AG04450 (cell line): ENCODE data around the gene OSBP2. TPM values are rescaled to one million over a fixed set of nuclear protein-coding genes. Genes with fewer than 3 reads are reported as not detected.

Experiments
- CTCF ChIA-PET: fragments of 300-600, 350-600 bp; formaldehyde crosslinking; extraction: SDS; loops from one replicate; lab custom pipeline; 2022; ENCODE audit warnings: antibody characterized with exemption, inconsistent platforms; lab: Charles Lee
- POLR2A ChIA-PET: fragments of 350-600 bp; formaldehyde crosslinking; extraction: SDS; loops from one replicate; lab custom pipeline; 2021; ENCODE audit warnings: antibody characterized with exemption, inconsistent platforms; lab: Yijun Ruan, JAX
- DNase-seq: peaks from one replicate; pipeline ENCODE4 v3.0.0-alpha.2; 2011; ENCODE audit warnings: low read depth, low spot score
- H3K27ac ChIP-seq: one replicate; pipeline ENCODE4 v1.5.1; 2012; ENCODE audit warnings: low read depth, low read length, control low read depth
- H3K27me3 ChIP-seq: one replicate; pipeline ENCODE4 v1.6.0; 2012; ENCODE audit warnings: low read length; ENCODE audit not compliant: control insufficient read depth, insufficient read depth
- H3K4me3 ChIP-seq: 2 replicates; pipeline ENCODE4 v1.5.1; 2011; ENCODE audit warnings: mild to moderate bottlenecking, low read depth, low read length, control low read depth
- H3K9me3 ChIP-seq: 2 replicates; pipeline ENCODE4 v1.5.1; 2012; ENCODE audit warnings: low read length; ENCODE audit not compliant: control insufficient read depth, insufficient read depth
- polyA plus RNA-seq: library from polyadenylated mRNA; depleted of rRNA; stranded (reverse); fragments of >200 nt; gene quantifications from 2 replicates; pipeline ENCODE4 v1.2.3, GENCODE V29; 2011
- TF ChIP-seq, protein P1 (sequence below): IDR thresholded peaks from 2 replicates; pipeline ENCODE4 v1.5.1; 2011; ENCODE audit warnings: low read depth, low read length, control low read depth, inconsistent platforms

The OSBP2 gene
- polyA plus RNA-seq, 1 experiment: 1.8 TPM

GRCh38 chr22:30864441-30865420, 170.1 kb downstream of the OSBP2 start:
- H3K4me3 ChIP-seq: no peak overlapping the region
- no peak for DNase-seq
- no peak overlapping the region for H3K27ac ChIP-seq
- H3K27me3 ChIP-seq: no peaks in the 10 kb centered on the region
- ChIA-PET CTCF (interaction anchor here (0.7 kb wide), 1 partner anchor 28 kb away, joined by 3 read pairs; no protein-coding TSS in a partner anchor), POLR2A (interaction anchor here (0.6 kb wide), 1 partner anchor 313 kb away, joined by 3 read pairs; no protein-coding TSS in a partner anchor)
- no peaks in the 10 kb centered on the region; the same call in 1 of the 2 replicates for H3K9me3 ChIP-seq
- TF ChIP-seq, protein P1, sequence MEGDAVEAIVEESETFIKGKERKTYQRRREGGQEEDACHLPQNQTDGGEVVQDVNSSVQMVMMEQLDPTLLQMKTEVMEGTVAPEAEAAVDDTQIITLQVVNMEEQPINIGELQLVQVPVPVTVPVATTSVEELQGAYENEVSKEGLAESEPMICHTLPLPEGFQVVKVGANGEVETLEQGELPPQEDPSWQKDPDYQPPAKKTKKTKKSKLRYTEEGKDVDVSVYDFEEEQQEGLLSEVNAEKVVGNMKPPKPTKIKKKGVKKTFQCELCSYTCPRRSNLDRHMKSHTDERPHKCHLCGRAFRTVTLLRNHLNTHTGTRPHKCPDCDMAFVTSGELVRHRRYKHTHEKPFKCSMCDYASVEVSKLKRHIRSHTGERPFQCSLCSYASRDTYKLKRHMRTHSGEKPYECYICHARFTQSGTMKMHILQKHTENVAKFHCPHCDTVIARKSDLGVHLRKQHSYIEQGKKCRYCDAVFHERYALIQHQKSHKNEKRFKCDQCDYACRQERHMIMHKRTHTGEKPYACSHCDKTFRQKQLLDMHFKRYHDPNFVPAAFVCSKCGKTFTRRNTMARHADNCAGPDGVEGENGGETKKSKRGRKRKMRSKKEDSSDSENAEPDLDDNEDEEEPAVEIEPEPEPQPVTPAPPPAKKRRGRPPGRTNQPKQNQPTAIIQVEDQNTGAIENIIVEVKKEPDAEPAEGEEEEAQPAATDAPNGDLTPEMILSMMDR: no peak

GRCh38 chr22:30865656-30866055, 171.0 kb downstream of the OSBP2 start:
- ChIA-PET POLR2A (no interaction called here), CTCF (interaction anchor here (0.7 kb wide), 1 partner anchor 27 kb away, joined by 3 read pairs; no protein-coding TSS in a partner anchor)
- DNase-seq: no peak
- H3K27me3 ChIP-seq: no peaks in the 10 kb centered on the region
- H3K27ac ChIP-seq: no peak overlapping the region
- no peaks in the 10 kb centered on the region; the same call in 1 of the 2 replicates for H3K9me3 ChIP-seq
- TF ChIP-seq, protein P1: no peak
- no peak overlapping the region for H3K4me3 ChIP-seq

- H3K9me3 ChIP-seq: no peaks in the 10 kb centered on the region; the same call in 1 of the 2 replicates
- no peak overlapping the region for H3K27ac ChIP-seq
- CTCF ChIA-PET: no interaction called here
- TF ChIP-seq, protein P1: no peak
- no peak for DNase-seq
- POLR2A ChIA-PET: no interaction called here
- H3K27me3 ChIP-seq: no peaks in the 10 kb centered on the region
- H3K4me3 ChIP-seq: no peak overlapping the region
These were observed 171.5 kb downstream of the OSBP2 start for GRCh38 chr22:30866216-30866615.

DNA sequence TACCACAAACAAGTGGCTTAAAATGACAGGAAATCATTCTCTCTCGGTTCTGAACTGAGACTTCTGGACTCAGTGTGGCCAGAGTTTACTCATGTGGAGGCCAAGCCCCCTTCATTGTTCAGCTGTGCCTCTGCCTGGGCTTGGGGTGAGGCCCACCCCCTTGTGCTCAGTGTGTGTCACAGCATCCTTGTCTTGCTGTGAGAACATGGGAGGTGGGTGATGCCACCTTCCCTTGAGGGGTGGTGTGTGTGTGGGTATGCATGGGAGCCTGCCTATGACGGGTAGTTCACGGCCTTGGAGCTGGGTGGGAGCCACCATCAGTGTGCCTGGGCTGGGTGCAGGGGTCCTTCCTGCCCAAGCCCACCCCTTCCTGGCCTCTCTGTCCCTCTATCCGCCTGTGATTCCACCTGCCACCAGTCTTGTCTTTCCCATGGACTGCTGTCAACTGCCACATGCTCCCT, 172.2 kb downstream of the OSBP2 start:
- Histone ChIP-seq H3K27me3 (no peaks in the 10 kb centered on the region), H3K4me3 (no peak overlapping the region), H3K9me3 (no peaks in the 10 kb centered on the region; the same call in 1 of the 2 replicates), H3K27ac (no peak overlapping the region)
- POLR2A ChIA-PET: no interaction called here
- no peak for DNase-seq
- TF ChIP-seq, protein P1: no peak
- CTCF ChIA-PET: no interaction called here
